Ovary (tissue), 9 donors: ENCODE measurements around the gene OPA1. TPM values are rescaled to one million over a fixed set of nuclear protein-coding genes. Genes with fewer than 3 reads are reported as not detected.

Source experiments
- DNase-seq, 5 donors: peaks; one replicate each; pipeline ENCODE4 v3.0.0-alpha.2; 2019 to 2020
- H3K27ac ChIP-seq, 2 donors: fragments of 200-600 bp; one replicate each; pipeline versions ENCODE4 v1.5.1 to v1.8.0; 2019 to 2022
- H3K27me3 ChIP-seq: fragments of 200-600 bp; one replicate; pipeline ENCODE4 v1.8.0; 2022
- H3K36me3 ChIP-seq: fragments of 200-600 bp; sonication (generic); one replicate; pipeline ENCODE4 v1.5.1; 2019
- H3K4me1 ChIP-seq: one replicate; pipeline ENCODE4 v1.8.1; 2013; ENCODE audit warnings: mild to moderate bottlenecking, moderate library complexity; ENCODE audit not compliant: insufficient read depth
- H3K4me3 ChIP-seq: fragments of 200-600 bp; sonication (generic); one replicate; pipeline ENCODE4 v1.5.1; 2017
- H3K9me3 ChIP-seq, 2 donors: fragments of 200-600 bp in 1 of 2; sonication (generic) in 1 of 2; one replicate each; pipeline versions ENCODE4 v1.5.1 to v1.8.1; 2013 to 2019; ENCODE audit warnings: mild to moderate bottlenecking in 1 of 2, moderate library complexity in 1 of 2
- EP300 ChIP-seq: sonication (generic); formaldehyde crosslinking; IDR thresholded peaks from one replicate; pipeline ENCODE4 v1.6.1; 2017; ENCODE audit warnings: antibody characterized with exemption
- POLR2A ChIP-seq: fragments of 450-650 bp; IDR thresholded peaks from one replicate; pipeline ENCODE4 v1.6.1; 2017; ENCODE audit warnings: antibody characterized with exemption, mild to moderate bottlenecking, moderate library complexity
- WGBS, 3 donors: extraction: QIAGEN DNeasy Blood & Tissue Kit in 1 of 3; methylation state at CpG; one replicate each; pipeline versions ENCODE4 v1.1.5 to v1.1.7; 2013 to 2017; 5-methylcytosine and 5-hydroxymethylcytosine counted together
- intact Hi-C, 4 donors: fragments of 100-400 bp; cut with DNase I; formaldehyde crosslinking; loops; one replicate each; pipeline versions ENCODE4 v1.11.0 to v1.15.1; 2022 to 2023
- polyA plus RNA-seq, 2 donors: library from polyadenylated mRNA; stranded (reverse); fragments of 200-250 nt in 1 of 2; fragments of 350-450 nt in 1 of 2; fragmentation: Illumina TruSeq in 1 of 2; extraction: RNeasy Lipid Tissue Mini Kit (QIAGEN cat#74804) in 1 of 2; gene quantifications; one replicate each; pipeline ENCODE4 v1.2.3, GENCODE V29; 2013 to 2014
- total RNA-seq, 7 donors: library from RNA; depleted of rRNA in 2 of 7; stranded (reverse); fragments of >200 nt in 2 of 7; fragmentation: NEBNext Ultra II Directional in 3 of 7; extraction: Animal tissue kit (Norgen Biotek cat#: 25700) in 3 of 7; gene quantifications; one replicate each; pipeline versions ENCODE4 v1.1.0 to v1.2.4, GENCODE V29; 2016 to 2023
- TF ChIP-seq, protein P1 (sequence below), 3 donors: fragments of 450-650 bp in 2 of 3; fragments of 200-600 bp in 1 of 3; IDR thresholded peaks; one replicate each; pipeline versions ENCODE4 v1.5.1 to v1.8.0; 2016 to 2022; ENCODE audit warnings: antibody characterized with exemption in 3 of 3, mild to moderate bottlenecking in 1 of 3
- donor health status: DM: no; HTN: no; CAD: no; lungs with moderate emphysema.
- donor health status: DM: no; HTN: no; CAD: no.
- donor health status: Bipolar disorder and iron deficiency.
- donor health status: DM: yes; HTN: yes; CAD: no.
- donor health status: DM: no; HTN: no; CAD: no.
- donor health status: DM: yes; HTN: yes; CAD: no.

OPA1 gene
- total and polyA plus RNA-seq, 9 donors: 14.4 to 50.4 (median 33.7) TPM

DNA sequence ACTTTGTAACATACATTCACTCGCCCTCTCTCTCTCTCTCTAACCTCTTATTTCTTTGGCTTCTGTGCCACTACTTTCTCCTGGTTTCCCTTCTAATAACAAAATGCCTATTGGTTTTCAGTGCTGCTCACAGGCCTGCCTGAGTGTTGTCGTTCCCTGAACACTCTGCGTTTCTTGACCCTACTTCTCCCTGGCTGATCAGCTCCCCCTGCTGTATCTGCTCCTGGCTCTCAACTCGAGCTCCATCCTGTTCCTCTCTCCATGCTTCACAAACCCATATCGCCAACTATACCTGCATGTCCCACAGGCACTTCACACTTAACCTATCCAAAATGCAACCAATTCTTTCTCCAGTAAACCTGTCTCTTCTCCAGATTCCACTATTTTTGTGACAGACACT lies 111.4 kb downstream of the OPA1 start:
- intact Hi-C loops: no loop called here
- H3K27ac ChIP-seq: no peak overlapping the region
- 69 to 78% (median 73%) methylated on average over 5 of the region's 5 CpGs for WGBS, 3 donors
- H3K27me3 ChIP-seq: no peaks in the 10 kb centered on the region
- H3K4me1 ChIP-seq: peaks cover 1% of the 10 kb centered on the region
- DNase-seq: no peak
- H3K4me3 ChIP-seq: no peak overlapping the region
- H3K36me3 ChIP-seq: no peaks in the 10 kb centered on the region
- TF ChIP-seq EP300 (no peak), POLR2A (no peak)
- TF ChIP-seq, protein P1, sequence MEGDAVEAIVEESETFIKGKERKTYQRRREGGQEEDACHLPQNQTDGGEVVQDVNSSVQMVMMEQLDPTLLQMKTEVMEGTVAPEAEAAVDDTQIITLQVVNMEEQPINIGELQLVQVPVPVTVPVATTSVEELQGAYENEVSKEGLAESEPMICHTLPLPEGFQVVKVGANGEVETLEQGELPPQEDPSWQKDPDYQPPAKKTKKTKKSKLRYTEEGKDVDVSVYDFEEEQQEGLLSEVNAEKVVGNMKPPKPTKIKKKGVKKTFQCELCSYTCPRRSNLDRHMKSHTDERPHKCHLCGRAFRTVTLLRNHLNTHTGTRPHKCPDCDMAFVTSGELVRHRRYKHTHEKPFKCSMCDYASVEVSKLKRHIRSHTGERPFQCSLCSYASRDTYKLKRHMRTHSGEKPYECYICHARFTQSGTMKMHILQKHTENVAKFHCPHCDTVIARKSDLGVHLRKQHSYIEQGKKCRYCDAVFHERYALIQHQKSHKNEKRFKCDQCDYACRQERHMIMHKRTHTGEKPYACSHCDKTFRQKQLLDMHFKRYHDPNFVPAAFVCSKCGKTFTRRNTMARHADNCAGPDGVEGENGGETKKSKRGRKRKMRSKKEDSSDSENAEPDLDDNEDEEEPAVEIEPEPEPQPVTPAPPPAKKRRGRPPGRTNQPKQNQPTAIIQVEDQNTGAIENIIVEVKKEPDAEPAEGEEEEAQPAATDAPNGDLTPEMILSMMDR (IDR thresholded peaks at IDR 0.05): no peak
- no peaks in the 10 kb centered on the region for H3K9me3 ChIP-seq

DNA sequence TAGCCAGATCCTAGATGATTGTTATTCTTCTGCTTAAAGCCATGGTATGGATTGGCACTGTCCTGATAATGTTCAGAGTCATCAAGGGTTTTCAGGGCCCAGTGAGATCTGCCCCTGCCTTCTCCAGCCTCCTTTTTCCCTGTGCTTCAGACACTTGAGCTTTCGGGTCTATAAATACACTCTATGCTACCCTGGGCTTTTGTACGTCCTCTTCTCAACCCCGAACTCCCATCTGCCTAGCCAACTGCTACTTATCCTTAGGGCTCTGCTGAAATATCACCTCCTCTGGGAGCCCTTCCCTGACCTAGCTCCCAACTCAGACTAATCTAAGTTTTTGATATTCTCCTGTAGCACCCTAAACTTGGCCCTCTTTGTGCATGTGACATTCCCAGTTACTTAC lies 115.3 kb downstream of the OPA1 start:
- Histone ChIP-seq H3K4me3 (no peak overlapping the region), H3K27ac (no peak overlapping the region), H3K36me3 (no peaks in the 10 kb centered on the region), H3K27me3 (no peaks in the 10 kb centered on the region), H3K4me1 (peaks cover 3% of the 10 kb centered on the region), H3K9me3 (no peaks in the 10 kb centered on the region)
- DNase-seq: no peak
- TF ChIP-seq EP300: no peak
- TF ChIP-seq POLR2A: no peak
- TF ChIP-seq, protein P1 (IDR thresholded peaks at IDR 0.05): no peak
- intact Hi-C loops: no loop called here
- 86 to 88% (median 88%) methylated on average over 3 of the region's 3 CpGs for WGBS, 3 donors

DNA sequence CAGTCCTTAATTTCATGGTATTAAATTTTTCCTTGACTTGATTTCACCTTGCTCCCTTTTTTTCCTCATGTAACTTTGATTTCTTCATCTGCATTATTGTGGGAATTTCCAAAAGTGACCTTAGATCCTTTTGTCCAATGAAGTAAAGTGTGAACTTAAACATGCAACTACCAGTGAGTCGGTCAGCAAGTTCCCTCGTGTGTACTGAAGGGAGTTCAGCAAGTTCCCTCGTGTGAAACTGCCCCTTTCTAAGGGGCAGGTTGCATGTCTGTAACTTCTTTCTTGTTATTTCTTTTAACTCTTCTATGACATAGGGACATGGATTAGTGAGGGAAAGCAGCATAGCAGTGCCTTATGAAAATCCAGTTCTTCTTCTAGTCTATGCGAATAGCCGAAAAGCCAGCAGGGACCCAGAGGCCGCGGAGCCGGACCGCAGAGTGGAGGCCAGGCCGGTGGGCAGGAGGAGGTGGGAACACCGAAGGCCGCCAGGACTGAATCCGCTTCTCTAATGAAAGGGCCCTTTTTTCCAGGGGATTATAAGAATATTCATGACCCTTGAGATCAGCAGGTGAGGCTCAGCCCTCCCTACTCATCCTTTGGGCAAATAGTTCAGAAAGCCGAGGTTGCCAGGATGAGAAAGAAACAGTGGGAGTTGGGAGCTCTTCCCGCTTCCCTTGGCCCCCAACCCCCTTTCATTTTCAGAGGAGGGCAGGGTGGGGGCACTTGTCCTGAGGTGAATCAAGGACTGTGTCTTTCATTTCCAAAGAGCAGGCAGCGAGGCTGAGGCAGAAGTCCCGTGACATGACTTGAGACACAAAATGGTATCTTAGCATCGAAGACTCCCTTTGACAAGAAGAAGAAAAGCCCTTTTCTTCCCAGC lies 117.5 kb downstream of the OPA1 start:
- Histone ChIP-seq H3K27ac (no peak overlapping the region), H3K9me3 (peaks cover 0 to 3% of the 10 kb centered on the region in 2 donors), H3K4me3 (no peak overlapping the region), H3K36me3 (no peaks in the 10 kb centered on the region), H3K27me3 (no peaks in the 10 kb centered on the region), H3K4me1 (peaks cover 2% of the 10 kb centered on the region)
- WGBS, 3 donors: 85 to 89% (median 86%) methylated on average over 18 of the region's 18 CpGs
- no peak for DNase-seq
- intact Hi-C loops: no loop called here
- TF ChIP-seq, protein P1 (IDR thresholded peaks at IDR 0.05): no peak
- no peak for TF ChIP-seq EP300
- TF ChIP-seq POLR2A: no peak

DNA sequence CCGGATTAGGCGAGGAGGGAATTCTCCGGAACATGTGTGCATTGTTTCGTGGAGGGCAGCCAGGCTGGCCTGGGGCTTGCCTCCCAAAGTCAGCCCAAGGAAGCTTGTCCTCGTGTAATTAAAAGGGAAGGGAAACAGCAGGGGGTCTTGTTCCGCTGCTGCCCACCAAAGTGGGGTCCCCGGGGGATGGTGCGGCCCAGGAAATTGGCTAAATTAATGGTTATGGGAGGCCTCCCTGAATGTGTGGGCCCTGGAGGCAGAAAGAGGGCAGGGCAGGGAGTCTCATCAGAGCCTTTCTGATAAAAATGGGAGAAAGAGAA lies 118.1 kb downstream of the OPA1 start:
- WGBS, 3 donors: 85 to 93% (median 86%) methylated on average over 8 of the region's 8 CpGs
- Histone ChIP-seq H3K4me3 (no peak overlapping the region), H3K9me3 (peaks cover 0 to 3% of the 10 kb centered on the region in 2 donors), H3K36me3 (no peaks in the 10 kb centered on the region), H3K27me3 (no peaks in the 10 kb centered on the region), H3K27ac (no peak overlapping the region), H3K4me1 (peaks cover 2% of the 10 kb centered on the region)
- TF ChIP-seq POLR2A (no peak), EP300 (no peak)
- TF ChIP-seq, protein P1 (IDR thresholded peaks at IDR 0.05): no peak
- DNase-seq: no peak
- intact Hi-C loops: no loop called here
